HEK293T (cell line): ENCODE measurements around the gene FNTB.

Source experiments
- ARNT ChIP-seq: fragments of 450-650 bp; IDR thresholded peaks from 2 replicates; pipeline ENCODE4 v1.6.1; 2017; ENCODE audit warnings: mild to moderate bottlenecking
- BHLHE40 ChIP-seq: fragments of 450-650 bp; IDR thresholded peaks from 2 replicates; pipeline ENCODE4 v1.6.1; 2016; ENCODE audit warnings: mild to moderate bottlenecking, moderate library complexity, borderline replicate concordance
- CTBP1 ChIP-seq: fragments of 450-650 bp; IDR thresholded peaks from 2 replicates; pipeline ENCODE4 v1.6.1; 2016; ENCODE audit warnings: borderline replicate concordance
- FOXA1 ChIP-seq: fragments of 450-650 bp; IDR thresholded peaks from 2 replicates; pipeline ENCODE4 v1.6.1; 2016; ENCODE audit warnings: mild to moderate bottlenecking
- FOXK2 ChIP-seq: fragments of 450-650 bp; IDR thresholded peaks from 2 replicates; pipeline ENCODE4 v1.6.1; 2016; ENCODE audit warnings: mild to moderate bottlenecking
- FOXM1 ChIP-seq: fragments of 450-650 bp; IDR thresholded peaks from 2 replicates; pipeline ENCODE4 v1.6.1; 2017; ENCODE audit warnings: mild to moderate bottlenecking, borderline replicate concordance
- LEF1 ChIP-seq: fragments of 450-650 bp; IDR thresholded peaks from 2 replicates; pipeline ENCODE4 v1.6.1; 2017; ENCODE audit warnings: mild to moderate bottlenecking, borderline replicate concordance
- NFRKB ChIP-seq: fragments of 450-650 bp; IDR thresholded peaks from 2 replicates; pipeline ENCODE4 v1.6.1; 2016; ENCODE audit warnings: mild to moderate bottlenecking, moderate library complexity
- SP1 ChIP-seq: fragments of 450-650 bp; IDR thresholded peaks from 2 replicates; pipeline ENCODE4 v1.6.1; 2017
- SUZ12 ChIP-seq: fragments of 450-650 bp; IDR thresholded peaks from 2 replicates; pipeline ENCODE4 v1.6.1; 2016; ENCODE audit warnings: mild to moderate bottlenecking
- TARDBP ChIP-seq: fragments of 450-650 bp; IDR thresholded peaks from 2 replicates; pipeline ENCODE4 v1.6.1; 2016
- ZNF384 ChIP-seq: fragments of 450-650 bp; IDR thresholded peaks from 2 replicates; pipeline ENCODE4 v1.6.1; 2016
- TF ChIP-seq, protein P1 (sequence below): fragments of 450-650 bp; IDR thresholded peaks from 2 replicates; pipeline ENCODE4 v1.6.1; 2016

DNA sequence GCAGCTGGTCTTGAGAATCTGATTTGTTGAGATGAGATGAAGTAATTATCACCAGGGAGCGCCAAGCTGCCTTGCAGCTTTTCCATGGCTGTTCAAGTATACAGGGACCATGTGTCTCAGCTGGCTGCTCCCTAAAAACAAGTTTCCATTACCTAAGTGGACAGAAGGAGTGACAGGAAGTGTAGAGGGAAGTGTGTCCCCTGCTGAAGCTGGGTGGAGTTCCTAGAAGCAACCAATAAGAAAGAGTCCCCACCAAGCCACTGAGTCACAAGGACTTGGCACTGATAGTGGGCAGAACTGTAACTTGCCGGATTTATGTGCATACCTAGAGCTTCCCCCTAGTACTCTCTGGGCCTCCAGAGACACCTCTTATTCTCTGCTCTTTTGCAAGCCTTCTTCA is 42.7 kb upstream of the FNTB start:
- TF ChIP-seq LEF1 (no peak), FOXM1 (no peak), TARDBP (no peak), FOXA1 (no peak), NFRKB (no peak), BHLHE40 (no peak), CTBP1 (no peak), ZNF384 (no peak), SP1 (no peak), ARNT (no peak), FOXK2 (no peak), SUZ12 (no peak)
- TF ChIP-seq, protein P1, sequence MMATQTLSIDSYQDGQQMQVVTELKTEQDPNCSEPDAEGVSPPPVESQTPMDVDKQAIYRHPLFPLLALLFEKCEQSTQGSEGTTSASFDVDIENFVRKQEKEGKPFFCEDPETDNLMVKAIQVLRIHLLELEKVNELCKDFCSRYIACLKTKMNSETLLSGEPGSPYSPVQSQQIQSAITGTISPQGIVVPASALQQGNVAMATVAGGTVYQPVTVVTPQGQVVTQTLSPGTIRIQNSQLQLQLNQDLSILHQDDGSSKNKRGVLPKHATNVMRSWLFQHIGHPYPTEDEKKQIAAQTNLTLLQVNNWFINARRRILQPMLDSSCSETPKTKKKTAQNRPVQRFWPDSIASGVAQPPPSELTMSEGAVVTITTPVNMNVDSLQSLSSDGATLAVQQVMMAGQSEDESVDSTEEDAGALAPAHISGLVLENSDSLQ, result no peak
